Body of pancreas (tissue), 4 donors: Measurements from ENCODE around the gene GALNT9.

ENCODE experiments used
- CTCF ChIP-seq, 7 experiments: fragments of 450-650 bp in 4 of 7; fragments of 200-600 bp in 3 of 7; sonication (generic) in 3 of 7; IDR thresholded peaks; one replicate each; pipeline ENCODE4 v1.5.1; 2016 to 2019; ENCODE audit warnings: antibody characterized with exemption in 7 of 7
- POLR2A ChIP-seq, 3 donors: fragments of 450-650 bp; IDR thresholded peaks; one replicate each; pipeline ENCODE4 v1.6.1; 2016; ENCODE audit warnings: antibody characterized with exemption in 3 of 3, mild to moderate bottlenecking in 2 of 3

DNA sequence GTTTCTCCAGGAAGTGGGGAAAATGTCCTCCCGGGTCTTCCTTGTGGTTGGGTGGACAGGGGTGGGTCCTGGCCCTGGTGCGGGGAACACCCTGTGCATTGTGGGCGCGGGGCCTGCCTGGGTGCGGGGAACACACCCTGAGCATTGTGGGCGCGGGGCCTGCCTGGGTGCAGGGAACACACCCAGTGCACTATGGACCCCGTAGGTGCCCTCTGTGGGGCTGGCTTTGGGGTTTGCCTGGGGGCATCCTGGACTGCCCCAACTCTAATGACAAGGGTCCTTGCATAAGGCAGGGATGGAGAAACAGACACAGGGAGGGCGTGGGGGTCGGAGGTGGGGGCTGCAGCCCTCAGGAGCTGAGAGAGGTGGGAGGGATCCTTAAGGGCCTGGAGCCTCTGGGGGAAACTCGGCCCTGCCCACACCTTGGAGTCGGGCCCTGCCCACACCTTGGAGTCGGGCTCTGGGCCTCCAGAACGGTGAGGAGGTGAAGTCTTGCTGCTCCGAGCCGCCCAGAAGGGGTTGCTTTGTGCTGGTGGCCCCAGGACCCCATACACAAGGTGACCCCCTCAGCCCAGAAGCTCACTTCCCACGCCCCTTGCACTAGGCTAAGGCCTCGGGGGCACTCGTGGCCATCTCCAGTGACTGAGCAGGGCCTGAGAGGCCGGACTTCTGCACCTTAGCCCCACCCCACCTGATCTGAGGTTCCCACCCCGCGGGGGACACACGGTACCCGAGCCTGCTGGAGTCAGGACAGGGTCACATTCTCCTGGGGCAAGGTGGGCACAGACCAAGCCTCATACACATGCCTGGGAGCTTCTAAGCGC lies 69.3 kb downstream of the GALNT9 start:
- TF ChIP-seq CTCF (IDR thresholded peaks at IDR 0.05) (no peak), POLR2A (IDR thresholded peaks at IDR 0.05) (no peak)
